ENCODE measurements around the gene SPDL1.

SPDL1 gene, protein sequence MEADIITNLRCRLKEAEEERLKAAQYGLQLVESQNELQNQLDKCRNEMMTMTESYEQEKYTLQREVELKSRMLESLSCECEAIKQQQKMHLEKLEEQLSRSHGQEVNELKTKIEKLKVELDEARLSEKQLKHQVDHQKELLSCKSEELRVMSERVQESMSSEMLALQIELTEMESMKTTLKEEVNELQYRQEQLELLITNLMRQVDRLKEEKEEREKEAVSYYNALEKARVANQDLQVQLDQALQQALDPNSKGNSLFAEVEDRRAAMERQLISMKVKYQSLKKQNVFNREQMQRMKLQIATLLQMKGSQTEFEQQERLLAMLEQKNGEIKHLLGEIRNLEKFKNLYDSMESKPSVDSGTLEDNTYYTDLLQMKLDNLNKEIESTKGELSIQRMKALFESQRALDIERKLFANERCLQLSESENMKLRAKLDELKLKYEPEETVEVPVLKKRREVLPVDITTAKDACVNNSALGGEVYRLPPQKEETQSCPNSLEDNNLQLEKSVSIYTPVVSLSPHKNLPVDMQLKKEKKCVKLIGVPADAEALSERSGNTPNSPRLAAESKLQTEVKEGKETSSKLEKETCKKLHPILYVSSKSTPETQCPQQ

GRCh38 chr5:169583424-169584220, at the start of gene SPDL1:
TSS of gene SPDL1 (plus strand) at chr5:169583773. CDS start at chr5:169588417, 4,644 bp downstream.
- Mint-ChIP-seq H3K4me3 (peak within 1 kb of the TSS; percentile 97 to 98), H3K27me3 (no peaks in the 10 kb centered on the region), H3K27ac (peak within 1 kb of the TSS; percentile 99 to 100), H3K4me1 (peaks cover 48% of the 10 kb centered on the region), H3K9me3 (no peaks in the 10 kb centered on the region)
- ATAC-seq (peak; percentile 94), DNase-seq (peak; percentile 94 to 96)

DNA sequence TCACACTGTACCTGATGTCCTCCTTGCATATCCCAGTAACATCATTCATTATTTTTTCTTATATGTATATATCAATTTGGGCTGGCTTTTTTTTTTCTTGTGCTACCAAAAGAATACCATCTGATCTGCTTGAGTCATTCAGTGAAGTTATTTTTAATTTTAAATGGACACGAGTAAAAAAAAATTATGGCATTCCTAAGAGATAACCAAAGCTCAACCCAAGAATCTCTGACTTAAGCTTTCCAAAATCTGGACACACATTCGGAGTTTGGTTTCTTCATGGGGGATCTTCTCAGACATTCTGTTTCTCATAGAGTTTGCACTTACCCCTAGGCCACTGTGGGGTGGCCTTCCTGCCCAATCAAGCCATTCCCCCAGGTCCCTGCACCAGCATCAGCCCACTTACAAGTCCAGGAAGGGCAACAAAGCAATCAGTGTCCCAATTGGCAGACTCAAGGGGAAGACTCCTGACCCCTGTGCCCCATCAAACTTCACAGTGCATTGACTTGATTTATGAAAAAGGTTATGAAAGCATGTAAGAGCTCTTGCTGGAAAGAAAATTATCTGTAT, 49.2 kb upstream of the SPDL1 start:
- DNase-seq = no peak

GRCh38 chr5:169534939-169535338, 48.6 kb upstream of the SPDL1 start:
- no peak overlapping the region for H3K27ac Mint-ChIP-seq
- ATAC-seq (no peak), DNase-seq (no peak)
- peaks cover 10% of the 10 kb centered on the region for H3K27me3 Mint-ChIP-seq
- H3K9me3 Mint-ChIP-seq = no peaks in the 10 kb centered on the region
- H3K4me3 Mint-ChIP-seq = no peak overlapping the region
- no peaks in the 10 kb centered on the region for H3K4me1 Mint-ChIP-seq

More for the DNA sequence above, 49.2 kb upstream of the SPDL1 start:
- ATAC-seq = no peak
- no peak overlapping the region for H3K4me3 Mint-ChIP-seq
- H3K27me3 Mint-ChIP-seq = peaks cover 10% of the 10 kb centered on the region
- H3K27ac Mint-ChIP-seq = no peak overlapping the region
- no peaks in the 10 kb centered on the region for H3K9me3 Mint-ChIP-seq
- H3K4me1 Mint-ChIP-seq = no peaks in the 10 kb centered on the region

GRCh38 chr5:169538944-169539343, 44.6 kb upstream of the SPDL1 start:
- Mint-ChIP-seq H3K27me3 (peaks cover 15% of the 10 kb centered on the region), H3K4me3 (no peak overlapping the region), H3K9me3 (no peaks in the 10 kb centered on the region), H3K27ac (no peak overlapping the region), H3K4me1 (no peaks in the 10 kb centered on the region)
- no peak for DNase-seq
- no peak for ATAC-seq

GRCh38 chr5:169542811-169543210, 40.8 kb upstream of the SPDL1 start:
- no peaks in the 10 kb centered on the region for H3K9me3 Mint-ChIP-seq
- DNase-seq (no peak), ATAC-seq (no peak)
- H3K4me1 Mint-ChIP-seq = no peaks in the 10 kb centered on the region
- H3K27me3 Mint-ChIP-seq = peaks cover 33% of the 10 kb centered on the region
- no peak overlapping the region for H3K4me3 Mint-ChIP-seq
- H3K27ac Mint-ChIP-seq = no peak overlapping the region

DNA sequence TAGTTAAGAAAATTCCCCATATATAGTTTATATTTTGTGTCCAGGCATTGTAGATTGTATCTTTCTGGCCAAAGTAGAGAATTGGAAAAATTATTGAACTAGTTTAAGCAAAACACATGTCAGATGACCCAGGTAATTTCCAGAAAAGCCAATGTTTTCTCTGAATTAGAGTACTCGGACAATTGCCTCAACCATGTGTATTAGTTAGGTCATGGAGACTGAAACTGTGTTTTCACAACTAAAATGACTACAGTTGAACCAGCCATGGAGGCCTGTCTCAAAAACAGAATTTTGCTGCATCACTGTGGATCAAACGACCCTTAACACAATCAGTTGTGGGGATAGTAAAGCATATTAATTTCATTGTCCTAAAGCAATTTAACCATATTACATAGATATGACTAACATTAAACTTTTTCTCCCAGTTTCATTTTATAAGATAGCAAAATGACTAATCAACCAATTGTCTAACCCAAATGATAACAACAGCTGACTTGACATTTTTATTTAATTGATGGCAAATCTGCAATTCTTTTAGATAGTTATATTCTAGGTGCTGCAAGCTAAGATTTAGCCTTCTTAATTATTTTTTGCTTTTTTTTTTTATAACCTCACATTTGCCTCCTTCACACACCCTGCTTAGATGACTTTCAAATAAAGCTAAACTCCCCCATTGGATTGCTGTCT, 39.2 kb upstream of the SPDL1 start:
- DNase-seq = no peak
- peak; percentile 14 for ATAC-seq
- no peak overlapping the region for H3K27ac Mint-ChIP-seq
- peaks cover 48% of the 10 kb centered on the region for H3K27me3 Mint-ChIP-seq
- H3K4me3 Mint-ChIP-seq = no peak overlapping the region
- no peaks in the 10 kb centered on the region for H3K9me3 Mint-ChIP-seq
- no peaks in the 10 kb centered on the region for H3K4me1 Mint-ChIP-seq

GRCh38 chr5:169545762-169546161, 37.8 kb upstream of the SPDL1 start:
- Mint-ChIP-seq H3K4me3 (no peak overlapping the region), H3K4me1 (no peaks in the 10 kb centered on the region), H3K27ac (no peak overlapping the region), H3K27me3 (peaks cover 61% of the 10 kb centered on the region), H3K9me3 (no peaks in the 10 kb centered on the region)
- ATAC-seq = peak; percentile 98
- DNase-seq = peak in 1 of 2 donors; percentile 19

- no peak for DNase-seq
- Mint-ChIP-seq H3K4me1 (no peaks in the 10 kb centered on the region), H3K4me3 (no peak overlapping the region), H3K9me3 (no peaks in the 10 kb centered on the region), H3K27me3 (peaks cover 67% of the 10 kb centered on the region), H3K27ac (no peak overlapping the region)
- no peak for ATAC-seq
Observed at GRCh38 chr5:169546346-169546745, 37.2 kb upstream of the SPDL1 start.

- DNase-seq (no peak), ATAC-seq (no peak)
- H3K4me1 Mint-ChIP-seq = no peaks in the 10 kb centered on the region
- no peak overlapping the region for H3K4me3 Mint-ChIP-seq
- no peaks in the 10 kb centered on the region for H3K9me3 Mint-ChIP-seq
- no peak overlapping the region for H3K27ac Mint-ChIP-seq
- peaks cover 74% of the 10 kb centered on the region for H3K27me3 Mint-ChIP-seq
Observed at GRCh38 chr5:169547508-169547907, 36.1 kb upstream of the SPDL1 start.

DNA sequence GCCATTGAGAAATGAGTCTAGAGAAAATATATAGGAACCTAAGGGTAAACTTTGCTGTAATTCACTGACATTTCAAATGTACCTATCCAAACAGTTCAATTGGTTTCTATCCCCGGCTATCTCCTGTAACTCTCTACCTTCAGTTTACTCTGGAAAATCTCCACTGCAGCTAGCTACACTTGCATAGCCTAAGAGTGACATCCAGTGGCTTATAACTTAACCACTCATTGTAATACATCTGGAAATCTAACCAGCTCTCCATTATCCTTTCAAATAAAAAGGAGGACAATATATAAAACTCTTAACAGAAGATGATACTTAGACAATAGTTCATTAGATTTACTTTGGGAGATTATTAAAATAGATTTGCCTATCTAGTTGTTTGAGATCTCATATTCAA, 35.3 kb upstream of the SPDL1 start:
- ATAC-seq (no peak), DNase-seq (no peak)
- Mint-ChIP-seq H3K27ac (peak overlapping the region in 1 of 2 donors; percentile 50), H3K9me3 (peaks cover under 1 to 3% of the 10 kb centered on the region in 2 donors), H3K27me3 (peaks cover 74% of the 10 kb centered on the region), H3K4me1 (no peaks in the 10 kb centered on the region), H3K4me3 (no peak overlapping the region)

DNA sequence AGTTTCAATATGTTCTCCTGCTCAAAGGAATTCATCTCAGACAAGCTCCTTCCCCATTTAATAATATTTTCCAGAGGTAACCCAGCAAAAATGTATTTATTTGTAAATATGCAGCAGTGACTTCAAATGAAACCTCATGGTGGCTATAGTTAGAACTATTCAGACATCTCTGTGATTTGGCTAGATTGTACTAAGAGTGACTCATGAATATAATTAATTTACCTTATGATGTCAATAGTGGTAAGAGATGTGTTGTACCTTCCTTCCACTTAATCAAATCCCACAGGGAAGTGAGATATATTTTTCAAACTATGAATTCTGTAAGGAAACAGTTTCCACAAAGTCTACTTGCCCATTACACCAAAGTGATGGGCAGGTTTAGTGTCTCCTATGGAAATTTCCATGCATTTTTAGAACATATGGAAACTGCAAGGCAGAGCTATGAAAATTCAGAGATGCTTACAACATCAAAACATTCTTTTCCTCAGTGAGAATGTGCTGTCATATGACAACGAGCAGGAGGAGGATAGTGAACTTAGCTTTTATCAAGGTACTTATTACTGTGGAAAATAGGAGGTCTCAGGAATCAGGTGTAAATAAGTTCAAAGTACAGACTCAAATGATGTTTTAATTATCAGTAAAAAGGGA, 34.0 kb upstream of the SPDL1 start:
- no peak overlapping the region for H3K27ac Mint-ChIP-seq

DNA sequence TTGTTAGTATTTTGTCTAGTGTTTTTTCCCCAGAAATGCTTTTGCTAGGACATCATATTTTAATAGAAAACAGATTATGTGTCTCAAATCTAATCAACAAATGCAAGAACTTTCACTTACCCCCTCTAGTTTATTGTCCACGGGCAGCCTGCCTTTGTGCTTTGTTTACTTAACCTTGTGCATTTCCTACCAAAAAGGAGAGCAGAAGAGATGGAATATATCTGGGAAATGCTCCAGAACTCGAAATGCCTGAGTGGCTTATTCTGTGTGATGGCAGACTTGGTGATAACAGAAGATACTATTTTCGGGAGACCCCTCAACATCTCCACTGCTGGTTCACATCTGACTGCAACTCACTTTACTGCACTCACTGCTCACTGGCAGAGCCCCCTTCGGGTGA, 33.3 kb upstream of the SPDL1 start:
- DNase-seq = no peak
- H3K27ac Mint-ChIP-seq = no peak overlapping the region
- peaks cover 73% of the 10 kb centered on the region for H3K27me3 Mint-ChIP-seq
- no peaks in the 10 kb centered on the region for H3K4me1 Mint-ChIP-seq
- H3K9me3 Mint-ChIP-seq = peaks cover 6 to 9% of the 10 kb centered on the region in 2 donors
- ATAC-seq = no peak
- no peak overlapping the region for H3K4me3 Mint-ChIP-seq

More for the DNA sequence above, 34.0 kb upstream of the SPDL1 start:
- Mint-ChIP-seq H3K4me3 (no peak overlapping the region), H3K4me1 (no peaks in the 10 kb centered on the region), H3K9me3 (peaks cover 6 to 9% of the 10 kb centered on the region in 2 donors), H3K27me3 (peaks cover 79% of the 10 kb centered on the region)
- ATAC-seq (no peak), DNase-seq (no peak)

DNA sequence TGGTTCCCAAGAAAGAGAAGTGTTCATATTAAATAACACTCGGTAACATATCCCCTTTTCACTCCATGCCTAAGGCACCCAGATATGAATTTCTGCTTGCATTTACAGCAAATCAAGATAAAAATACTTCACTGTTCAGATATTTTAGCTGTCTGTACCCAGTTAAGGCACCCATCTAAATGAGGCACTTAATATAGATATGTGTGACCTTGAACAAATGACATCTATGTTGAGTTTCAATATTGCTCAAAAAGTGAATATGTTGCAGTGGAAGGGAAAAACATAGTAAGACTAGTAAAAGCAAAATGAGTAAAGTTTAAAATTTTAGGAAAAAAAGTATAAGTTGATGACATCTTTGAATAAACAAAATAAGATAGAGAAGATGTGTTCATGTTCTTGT, 32.4 kb upstream of the SPDL1 start:
- no peak overlapping the region for H3K4me3 Mint-ChIP-seq
- peaks cover 74% of the 10 kb centered on the region for H3K27me3 Mint-ChIP-seq
- ATAC-seq (no peak), DNase-seq (no peak)
- peaks cover 6 to 9% of the 10 kb centered on the region in 2 donors for H3K9me3 Mint-ChIP-seq
- no peak overlapping the region for H3K27ac Mint-ChIP-seq
- H3K4me1 Mint-ChIP-seq = no peaks in the 10 kb centered on the region

GRCh38 chr5:169551696-169552095, 31.9 kb upstream of the SPDL1 start:
- Mint-ChIP-seq H3K27me3 (peaks cover 79% of the 10 kb centered on the region), H3K9me3 (peaks cover 6 to 9% of the 10 kb centered on the region in 2 donors), H3K27ac (no peak overlapping the region), H3K4me3 (no peak overlapping the region), H3K4me1 (no peaks in the 10 kb centered on the region)
- DNase-seq (no peak), ATAC-seq (no peak)

DNA sequence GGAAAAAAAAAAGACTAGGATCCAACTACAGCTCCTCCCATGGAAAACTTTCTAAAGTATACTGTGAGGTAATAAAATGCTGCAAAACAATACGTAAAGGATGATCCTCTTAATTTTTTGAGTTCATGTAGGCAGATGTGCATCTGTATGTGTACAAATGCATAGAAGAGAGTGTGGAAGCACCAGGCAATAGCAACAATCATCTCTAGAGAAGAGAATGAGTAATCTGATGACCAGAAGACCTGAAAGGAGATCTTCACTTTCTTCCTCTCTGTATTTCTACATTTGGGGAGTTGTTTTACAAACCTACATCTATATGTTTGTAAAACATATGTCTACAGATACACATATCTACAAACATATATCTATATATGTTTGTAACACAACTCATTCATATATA, 29.3 kb upstream of the SPDL1 start:
- DNase-seq = no peak
- Mint-ChIP-seq H3K27me3 (peaks cover 65% of the 10 kb centered on the region), H3K4me1 (no peaks in the 10 kb centered on the region), H3K27ac (no peak overlapping the region), H3K9me3 (peaks cover 9 to 17% of the 10 kb centered on the region in 2 donors), H3K4me3 (no peak overlapping the region)
- ATAC-seq = no peak
